GM21723 (cell line): ENCODE data around the gene SNX25.
A peak's percentile ranks its signal among the peaks of the same experiment; 100 is the strongest.
"Not testable (repeated sequence)": the region's sequence is repeated elsewhere in the genome, so short reads cannot be mapped to it uniquely, and the experiment has no call there.

Source experiments
- ATAC-seq: cut with Tn5 transposase; IDR thresholded peaks from one replicate; pipeline ENCODE4 v1.9.1; 2021; ENCODE audit warnings: mild to moderate bottlenecking, moderate library complexity; ENCODE audit not compliant: unreplicated experiment

The SNX25 gene

GRCh38 chr4:185204238-185204910, 5.0 kb upstream of the SNX25 start:
- peak; percentile 1 for ATAC-seq

- not testable (repeated sequence) for ATAC-seq
Measured at GRCh38 chr4:185205073-185205472, 4.3 kb upstream of the SNX25 start.

GRCh38 chr4:185205697-185206342, 3.6 kb upstream of the SNX25 start:
- no peak for ATAC-seq

GRCh38 chr4:185207466-185207865, 1.9 kb upstream of the SNX25 start:
- no peak for ATAC-seq

- ATAC-seq = peak; percentile 15
Measured at GRCh38 chr4:185209852-185210101, 379 bp downstream of the SNX25 start.

- peak; percentile 11 for ATAC-seq
Measured at GRCh38 chr4:185210102-185210981, 944 bp downstream of the SNX25 start.

- ATAC-seq = no peak
Measured at GRCh38 chr4:185211035-185211434, 1.6 kb downstream of the SNX25 start.

GRCh38 chr4:185211641-185212040, 2.2 kb downstream of the SNX25 start:
- ATAC-seq = no peak

GRCh38 chr4:185212581-185212980, 3.2 kb downstream of the SNX25 start:
- ATAC-seq = no peak

GRCh38 chr4:185213877-185214276, 4.5 kb downstream of the SNX25 start:
- peak; percentile 50 for ATAC-seq

GRCh38 chr4:185215261-185215660, 5.9 kb downstream of the SNX25 start:
- no peak for ATAC-seq

- ATAC-seq = no peak
Measured at GRCh38 chr4:185217408-185217975, 8.1 kb downstream of the SNX25 start.

GRCh38 chr4:185218312-185218711, 8.9 kb downstream of the SNX25 start:
- no peak for ATAC-seq

- ATAC-seq = peak; percentile 83
Measured at GRCh38 chr4:185219551-185220344, 10.3 kb downstream of the SNX25 start.

GRCh38 chr4:185221491-185221890, 12.1 kb downstream of the SNX25 start:
- ATAC-seq = no peak

GRCh38 chr4:185221912-185222311, 12.5 kb downstream of the SNX25 start:
- no peak for ATAC-seq

- ATAC-seq = no peak
Measured at GRCh38 chr4:185222598-185222997, 13.2 kb downstream of the SNX25 start.

- no peak for ATAC-seq
Measured at GRCh38 chr4:185224597-185224996, 15.2 kb downstream of the SNX25 start.

- no peak for ATAC-seq
Measured at GRCh38 chr4:185225940-185226339, 16.5 kb downstream of the SNX25 start.

GRCh38 chr4:185227131-185227551, 17.7 kb downstream of the SNX25 start:
- ATAC-seq = no peak
